Measurements from ENCODE around the gene UGT8.
A peak's percentile ranks its signal among the peaks of the same experiment; 100 is the strongest.

The UGT8 gene

GRCh38 chr4:114593526-114593925 lies 5.1 kb upstream of the UGT8 start:
- no peak overlapping the region for H3K27ac ChIP-seq (ENCODE audit: low read depth, low read length)
- peaks cover 16% of the 10 kb centered on the region for H3K9me3 ChIP-seq (ENCODE audit: insufficient read depth, low read depth, low read length)
- H3K4me1 ChIP-seq (ENCODE audit: insufficient read depth, low read length): no peaks in the 10 kb centered on the region
- H3K36me3 ChIP-seq (ENCODE audit: insufficient read depth, low read length): no peaks in the 10 kb centered on the region
- no peak overlapping the region for H3K9ac ChIP-seq (ENCODE audit: low read depth, low read length)
- WGBS: 94% methylated on average over 8 of the region's 8 CpGs
- H3K27me3 ChIP-seq (ENCODE audit: insufficient read depth, low read length): peaks cover 17% of the 10 kb centered on the region; the same call in 1 of the 2 replicates
- H3K4me3 ChIP-seq (ENCODE audit: low read length): no peak overlapping the region

GRCh38 chr4:114595207-114595606 lies 3.4 kb upstream of the UGT8 start:
- Histone ChIP-seq H3K9ac (ENCODE audit: low read depth, low read length) (no peak overlapping the region), H3K4me1 (ENCODE audit: insufficient read depth, low read length) (peaks cover 2% of the 10 kb centered on the region; the same call in 1 of the 2 replicates), H3K9me3 (ENCODE audit: insufficient read depth, low read depth, low read length) (peaks cover 16% of the 10 kb centered on the region), H3K36me3 (ENCODE audit: insufficient read depth, low read length) (no peaks in the 10 kb centered on the region), H3K27me3 (ENCODE audit: insufficient read depth, low read length) (peaks cover 29% of the 10 kb centered on the region), H3K4me3 (ENCODE audit: low read length) (no peak overlapping the region), H3K27ac (ENCODE audit: low read depth, low read length) (no peak overlapping the region)
- 87% methylated on average over 11 of the region's 11 CpGs for WGBS

GRCh38 chr4:114595921-114596320 lies 2.7 kb upstream of the UGT8 start:
- Histone ChIP-seq H3K9ac (ENCODE audit: low read depth, low read length) (no peak overlapping the region), H3K4me1 (ENCODE audit: insufficient read depth, low read length) (peaks cover 9% of the 10 kb centered on the region; the same call in 1 of the 2 replicates), H3K4me3 (ENCODE audit: low read length) (no peak overlapping the region), H3K36me3 (ENCODE audit: insufficient read depth, low read length) (no peaks in the 10 kb centered on the region), H3K27ac (ENCODE audit: low read depth, low read length) (no peak overlapping the region), H3K27me3 (ENCODE audit: insufficient read depth, low read length) (peaks cover 36% of the 10 kb centered on the region), H3K9me3 (ENCODE audit: insufficient read depth, low read depth, low read length) (peaks cover 16% of the 10 kb centered on the region)
- 100% methylated on average over 1 of the region's 2 CpGs for WGBS

- Histone ChIP-seq H3K27ac (ENCODE audit: low read depth, low read length) (no peak overlapping the region), H3K4me1 (ENCODE audit: insufficient read depth, low read length) (peaks cover 10% of the 10 kb centered on the region; the same call in 1 of the 2 replicates), H3K27me3 (ENCODE audit: insufficient read depth, low read length) (peaks cover 38% of the 10 kb centered on the region), H3K9me3 (ENCODE audit: insufficient read depth, low read depth, low read length) (peaks cover 16% of the 10 kb centered on the region), H3K9ac (ENCODE audit: low read depth, low read length) (peak overlapping the region; percentile 50; the same call in 1 of the 2 replicates), H3K4me3 (ENCODE audit: low read length) (peak overlapping the region; percentile 86), H3K36me3 (ENCODE audit: insufficient read depth, low read length) (no peaks in the 10 kb centered on the region)
- WGBS: 65% methylated on average over 14 of the region's 17 CpGs
These were observed 1.0 kb upstream of the UGT8 start for GRCh38 chr4:114597410-114598115.

- WGBS: 1% methylated on average over 43 of the region's 46 CpGs
- Histone ChIP-seq H3K27me3 (ENCODE audit: insufficient read depth, low read length) (peaks cover 38% of the 10 kb centered on the region), H3K4me3 (ENCODE audit: low read length) (peak overlapping the region; percentile 86), H3K27ac (ENCODE audit: low read depth, low read length) (no peak overlapping the region), H3K36me3 (ENCODE audit: insufficient read depth, low read length) (no peaks in the 10 kb centered on the region), H3K4me1 (ENCODE audit: insufficient read depth, low read length) (peaks cover 10% of the 10 kb centered on the region; the same call in 1 of the 2 replicates), H3K9me3 (ENCODE audit: insufficient read depth, low read depth, low read length) (peaks cover 16% of the 10 kb centered on the region), H3K9ac (ENCODE audit: low read depth, low read length) (peak overlapping the region; percentile 63)
These were observed 760 bp downstream of the UGT8 start for GRCh38 chr4:114599231-114599902.

- Histone ChIP-seq H3K9ac (ENCODE audit: low read depth, low read length) (peak overlapping the region; percentile 63), H3K36me3 (ENCODE audit: insufficient read depth, low read length) (no peaks in the 10 kb centered on the region), H3K4me3 (ENCODE audit: low read length) (peak overlapping the region; percentile 86), H3K27me3 (ENCODE audit: insufficient read depth, low read length) (peaks cover 38% of the 10 kb centered on the region), H3K4me1 (ENCODE audit: insufficient read depth, low read length) (peaks cover 10% of the 10 kb centered on the region; the same call in 1 of the 2 replicates), H3K9me3 (ENCODE audit: insufficient read depth, low read depth, low read length) (peaks cover 12% of the 10 kb centered on the region), H3K27ac (ENCODE audit: low read depth, low read length) (no peak overlapping the region)
- WGBS: 8% methylated on average over 13 of the region's 15 CpGs
These were observed 1.4 kb downstream of the UGT8 start for GRCh38 chr4:114599903-114600552.

- Histone ChIP-seq H3K4me1 (ENCODE audit: insufficient read depth, low read length) (peaks cover 12% of the 10 kb centered on the region; the same call in 1 of the 2 replicates), H3K9ac (ENCODE audit: low read depth, low read length) (no peak overlapping the region), H3K4me3 (ENCODE audit: low read length) (peak overlapping the region; percentile 86), H3K27ac (ENCODE audit: low read depth, low read length) (no peak overlapping the region), H3K36me3 (ENCODE audit: insufficient read depth, low read length) (no peaks in the 10 kb centered on the region), H3K27me3 (ENCODE audit: insufficient read depth, low read length) (peaks cover 38% of the 10 kb centered on the region), H3K9me3 (ENCODE audit: insufficient read depth, low read depth, low read length) (0 out of 2 replicates have a peak, but pooled peaks cover 5% of the 10 kb centered on the region)
- no CpG with 5 or more reads among the region's 1 CpG for WGBS
These were observed 2.1 kb downstream of the UGT8 start for GRCh38 chr4:114600672-114601071.

- WGBS: 95% methylated on average over 5 of the region's 5 CpGs
- Histone ChIP-seq H3K9ac (ENCODE audit: low read depth, low read length) (no peak overlapping the region), H3K9me3 (ENCODE audit: insufficient read depth, low read depth, low read length) (no peaks in the 10 kb centered on the region), H3K4me3 (ENCODE audit: low read length) (no peak overlapping the region), H3K36me3 (ENCODE audit: insufficient read depth, low read length) (no peaks in the 10 kb centered on the region), H3K4me1 (ENCODE audit: insufficient read depth, low read length) (peaks cover 13% of the 10 kb centered on the region; the same call in 1 of the 2 replicates), H3K27ac (ENCODE audit: low read depth, low read length) (no peak overlapping the region), H3K27me3 (ENCODE audit: insufficient read depth, low read length) (peaks cover 38% of the 10 kb centered on the region)
These were observed 2.9 kb downstream of the UGT8 start for GRCh38 chr4:114601304-114602052.

GRCh38 chr4:114603497-114603896 lies 4.9 kb downstream of the UGT8 start:
- Histone ChIP-seq H3K4me3 (ENCODE audit: low read length) (no peak overlapping the region), H3K4me1 (ENCODE audit: insufficient read depth, low read length) (peaks cover 16% of the 10 kb centered on the region; the same call in 1 of the 2 replicates), H3K9ac (ENCODE audit: low read depth, low read length) (no peak overlapping the region), H3K36me3 (ENCODE audit: insufficient read depth, low read length) (no peaks in the 10 kb centered on the region), H3K27ac (ENCODE audit: low read depth, low read length) (no peak overlapping the region), H3K27me3 (ENCODE audit: insufficient read depth, low read length) (peaks cover 20% of the 10 kb centered on the region), H3K9me3 (ENCODE audit: insufficient read depth, low read depth, low read length) (no peaks in the 10 kb centered on the region)
- WGBS: 95% methylated on average over 5 of the region's 5 CpGs

- WGBS: 80% methylated on average over 2 of the region's 2 CpGs
- H3K4me1 ChIP-seq (ENCODE audit: insufficient read depth, low read length): peaks cover 6% of the 10 kb centered on the region; the same call in 1 of the 2 replicates
- H3K36me3 ChIP-seq (ENCODE audit: insufficient read depth, low read length): no peaks in the 10 kb centered on the region
- H3K9me3 ChIP-seq (ENCODE audit: insufficient read depth, low read depth, low read length): no peaks in the 10 kb centered on the region
- H3K4me3 ChIP-seq (ENCODE audit: low read length): no peak overlapping the region
- no peaks in the 10 kb centered on the region for H3K27me3 ChIP-seq (ENCODE audit: insufficient read depth, low read length)
- no peak overlapping the region for H3K27ac ChIP-seq (ENCODE audit: low read depth, low read length)
- no peak overlapping the region for H3K9ac ChIP-seq (ENCODE audit: low read depth, low read length)
These were observed 7.6 kb downstream of the UGT8 start for GRCh38 chr4:114606245-114606644.
